Inflammatory macrophage (primary cell): Measurements from ENCODE around the gene IYD.
A peak's percentile ranks its signal among the peaks of the same experiment; 100 is the strongest.

ENCODE experiments used
- DNase-seq, 2 donors: peaks; one replicate each; pipeline ENCODE4 v3.0.0-alpha.2; 2020 to 2022
- total RNA-seq, 18 experiments: gene quantifications; one replicate each; lab custom pipeline; 2026; ENCODE audit warnings: mixed read lengths in 6 of 18, inconsistent platforms in 2 of 18; lab: John Stamatoyannopoulos, UW

Gene IYD, protein sequence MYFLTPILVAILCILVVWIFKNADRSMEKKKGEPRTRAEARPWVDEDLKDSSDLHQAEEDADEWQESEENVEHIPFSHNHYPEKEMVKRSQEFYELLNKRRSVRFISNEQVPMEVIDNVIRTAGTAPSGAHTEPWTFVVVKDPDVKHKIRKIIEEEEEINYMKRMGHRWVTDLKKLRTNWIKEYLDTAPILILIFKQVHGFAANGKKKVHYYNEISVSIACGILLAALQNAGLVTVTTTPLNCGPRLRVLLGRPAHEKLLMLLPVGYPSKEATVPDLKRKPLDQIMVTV
- 0 to 0.31 (median 0) reads per million in 18 experiments for total RNA-seq

DNA sequence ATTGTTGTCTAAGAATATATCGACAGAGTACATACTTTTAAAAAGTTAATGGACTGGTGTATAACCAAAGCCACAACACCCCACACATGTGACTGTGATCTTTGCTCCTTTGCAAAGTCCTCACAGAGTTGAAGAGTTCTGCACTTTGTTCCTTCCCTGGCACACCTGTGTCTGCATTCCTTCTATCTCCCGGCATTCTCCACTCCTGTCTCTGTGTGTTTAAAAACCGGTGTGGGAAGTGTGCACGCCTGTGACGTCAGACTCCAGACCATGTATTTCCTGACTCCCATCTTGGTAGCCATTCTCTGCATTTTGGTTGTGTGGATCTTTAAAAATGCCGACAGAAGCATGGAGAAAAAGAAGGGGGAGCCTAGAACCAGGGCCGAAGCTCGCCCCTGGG, at the start of gene IYD:
TSS of gene IYD (plus strand) at position 251 of the 400 bp plus-strand sequence. CDS start at position 271, 20 bp downstream.
- no peak for DNase-seq

DNA sequence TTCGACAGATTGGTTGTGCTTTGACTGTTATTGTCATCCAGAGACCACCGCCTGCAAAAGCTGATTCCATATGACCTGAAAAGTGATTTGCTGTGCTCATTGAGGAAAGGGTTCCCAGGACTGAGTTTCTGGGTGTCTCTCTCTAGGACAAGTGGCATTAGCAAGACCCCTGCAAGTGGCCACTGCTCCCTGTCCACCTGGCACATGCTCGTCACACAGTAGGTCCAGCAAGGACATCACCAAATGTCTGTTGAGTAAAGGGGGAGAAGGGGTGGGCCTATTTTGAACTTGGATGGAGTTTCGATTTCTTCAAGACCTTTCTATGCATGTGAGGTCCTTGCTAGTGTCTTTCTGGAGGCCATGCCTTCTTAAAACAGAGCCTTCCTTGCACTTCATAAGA, 48.9 kb upstream of the IYD start:
- DNase-seq: no peak

DNA sequence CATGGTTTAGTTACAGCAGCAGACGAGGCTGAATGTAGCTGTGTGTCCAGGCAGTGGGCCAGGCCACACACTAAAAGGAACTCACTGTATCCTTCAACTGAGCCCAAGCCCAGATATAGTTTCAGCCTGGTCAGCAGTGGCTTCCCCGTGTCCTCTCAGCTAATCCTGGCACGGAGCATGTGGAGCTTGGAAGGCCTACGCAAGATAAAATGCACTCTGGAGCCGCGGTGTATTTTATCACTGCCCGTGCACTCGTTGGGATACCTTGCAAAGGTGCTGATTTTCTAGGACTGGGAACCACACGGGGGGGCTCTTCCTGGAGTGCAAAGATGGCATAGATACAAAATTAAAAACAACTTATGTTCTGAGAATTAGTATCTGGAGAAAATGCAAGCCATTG, 48.4 kb upstream of the IYD start:
- DNase-seq: no peak

DNA sequence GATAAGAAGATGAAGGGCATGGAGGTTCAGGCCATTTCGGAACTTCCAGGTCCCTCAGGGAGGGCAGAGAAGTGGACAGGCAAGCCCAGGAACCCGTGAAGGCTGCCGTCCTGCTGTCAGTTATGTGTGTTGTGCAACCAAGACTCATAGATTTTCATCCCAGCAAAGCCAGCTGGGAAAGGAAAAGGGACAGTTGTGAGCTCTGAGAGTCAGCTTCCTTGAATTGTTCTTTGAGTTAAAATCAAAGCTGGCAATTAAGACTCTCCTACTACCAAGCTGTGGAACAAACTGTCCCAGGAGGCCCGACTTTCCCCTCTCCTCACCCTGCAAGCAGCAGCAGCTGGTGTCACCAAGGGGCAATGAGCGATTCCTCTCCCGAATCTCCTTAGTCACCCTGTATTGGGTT, 46.3 kb upstream of the IYD start:
- no peak for DNase-seq

DNA sequence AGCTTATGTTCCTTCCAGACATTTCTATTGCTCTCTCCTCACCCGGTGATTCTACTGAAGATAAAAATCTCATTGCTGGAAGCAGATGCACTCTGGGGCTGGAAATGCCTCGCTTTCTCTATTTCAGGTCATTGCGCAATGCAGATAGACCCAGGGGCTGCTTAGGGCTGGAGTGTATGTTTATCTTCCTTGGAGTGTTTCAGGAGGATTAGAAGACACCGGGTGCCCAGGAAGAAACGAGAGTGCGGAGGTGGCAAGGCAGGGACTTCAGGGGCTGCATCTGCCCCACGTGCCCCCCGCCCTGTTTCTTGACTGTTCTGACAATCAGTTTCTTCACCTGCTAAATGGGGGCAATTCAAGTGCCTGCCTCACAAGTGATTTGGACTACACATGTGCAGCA, 45.6 kb upstream of the IYD start:
- DNase-seq: no peak

DNA sequence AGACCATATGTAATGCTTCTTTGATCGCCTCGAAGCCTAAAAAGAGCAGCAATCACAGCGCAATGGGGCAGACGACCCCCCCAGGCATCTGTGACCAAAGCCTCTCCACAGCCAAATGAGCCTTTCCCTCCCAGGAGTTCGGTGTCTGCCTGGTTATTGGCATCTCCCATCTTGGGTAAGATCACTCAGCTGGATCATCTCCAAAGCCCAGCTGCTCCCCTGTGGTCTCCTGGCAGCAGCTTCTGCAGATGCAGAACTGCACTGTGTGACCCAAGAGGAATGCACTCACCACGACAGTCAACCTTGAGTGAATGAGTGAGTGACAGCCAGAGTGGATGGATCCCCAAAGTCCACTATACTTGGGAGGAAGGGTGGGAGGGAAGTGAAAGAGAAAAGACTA, 44.8 kb upstream of the IYD start:
- no peak for DNase-seq

DNA sequence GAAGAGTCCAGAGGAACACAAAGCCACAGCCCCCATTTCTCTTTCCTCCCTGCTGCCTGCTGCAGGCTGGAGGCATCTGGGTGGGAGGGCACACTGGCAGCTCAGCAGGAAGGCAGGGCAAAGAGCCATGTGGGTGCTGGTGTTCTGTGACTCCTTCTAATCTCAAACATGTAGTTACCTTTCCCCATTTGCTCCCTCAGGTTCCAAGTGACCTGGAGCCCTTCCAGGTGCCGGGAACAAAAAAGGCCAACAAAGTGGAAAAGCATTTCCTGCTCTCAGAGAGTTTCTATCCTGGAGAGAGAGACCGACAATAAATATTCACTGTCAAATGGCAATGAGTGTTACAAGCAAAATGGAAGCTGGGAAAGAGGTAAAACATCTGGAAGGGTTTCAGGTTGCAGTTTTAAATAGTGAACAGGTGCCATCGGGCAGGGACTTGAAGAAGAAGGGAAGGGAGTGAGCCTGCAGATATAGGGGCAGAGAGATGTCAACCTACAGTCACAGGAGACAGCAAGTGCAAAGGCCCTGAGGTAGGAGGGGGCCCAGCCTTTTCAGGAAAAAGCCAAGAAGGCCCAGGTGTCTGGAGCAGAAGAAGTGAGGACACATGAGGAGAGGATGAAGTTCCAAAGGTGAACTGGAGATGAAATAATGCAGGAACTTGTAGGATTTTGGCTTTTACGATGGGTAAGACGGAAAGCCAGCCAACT, 43.6 kb upstream of the IYD start:
- DNase-seq: no peak

DNA sequence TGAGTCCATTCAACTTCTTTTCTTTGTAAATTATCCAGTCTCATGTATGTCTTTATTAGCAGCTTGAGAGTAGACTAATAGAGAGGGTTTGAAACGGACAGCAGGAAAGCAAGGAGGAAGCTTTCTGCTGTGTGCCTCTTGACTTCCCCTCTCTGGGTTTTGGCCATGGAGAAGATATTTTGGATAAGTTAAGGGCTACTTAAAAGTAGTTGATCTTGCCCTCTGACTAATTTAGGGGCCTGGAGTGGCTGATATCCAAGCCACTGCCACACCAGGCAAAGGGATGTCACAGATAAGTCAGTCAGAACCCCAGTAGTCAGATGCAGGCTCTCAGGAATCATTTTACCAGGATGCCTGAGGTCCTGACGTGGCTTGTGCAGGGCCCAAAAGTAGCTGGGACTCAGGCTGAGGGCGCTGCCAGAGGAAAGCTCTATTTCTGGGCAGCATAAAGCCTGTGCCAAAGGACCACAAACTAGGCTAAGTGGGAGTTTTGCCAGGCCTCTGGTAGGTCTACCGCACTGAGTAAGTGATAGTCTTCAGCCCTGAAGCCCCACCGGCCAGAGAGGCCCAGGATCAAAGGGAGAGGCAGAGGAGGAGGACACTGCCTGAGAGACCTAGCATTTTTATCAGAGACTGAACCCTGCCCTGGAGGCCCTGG, 41.6 kb upstream of the IYD start:
- no peak for DNase-seq

DNA sequence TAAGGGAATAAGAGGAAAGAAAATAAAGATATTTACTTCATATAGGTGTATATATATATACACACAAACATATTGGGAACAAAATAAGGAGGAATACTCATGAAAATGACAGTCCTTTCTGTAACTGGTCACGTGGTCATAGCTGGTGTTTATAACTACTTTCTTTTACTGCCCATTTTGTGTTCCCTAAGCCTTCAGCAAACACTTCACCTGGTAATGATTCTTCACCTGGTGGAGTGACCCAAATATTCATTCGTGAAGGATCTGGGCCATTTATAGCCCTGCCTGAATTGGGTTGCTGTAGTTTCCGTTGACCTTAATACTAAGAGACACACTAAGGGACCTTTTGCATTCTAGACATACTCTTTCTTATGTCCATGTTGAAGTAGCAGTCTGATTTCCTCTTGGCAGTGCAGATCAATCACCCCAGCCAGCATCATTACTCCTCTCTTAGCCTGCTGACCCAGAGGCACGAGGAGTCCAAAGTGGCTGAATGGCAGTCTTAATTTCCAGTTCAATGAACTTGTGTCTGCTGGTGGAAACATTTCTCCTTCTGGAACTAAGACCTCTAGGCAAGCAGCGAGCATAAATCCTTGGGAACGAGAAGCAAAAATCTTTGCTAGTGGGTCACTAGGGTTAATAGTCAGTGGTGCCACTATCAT, 39.9 kb upstream of the IYD start:
- DNase-seq: no peak

DNA sequence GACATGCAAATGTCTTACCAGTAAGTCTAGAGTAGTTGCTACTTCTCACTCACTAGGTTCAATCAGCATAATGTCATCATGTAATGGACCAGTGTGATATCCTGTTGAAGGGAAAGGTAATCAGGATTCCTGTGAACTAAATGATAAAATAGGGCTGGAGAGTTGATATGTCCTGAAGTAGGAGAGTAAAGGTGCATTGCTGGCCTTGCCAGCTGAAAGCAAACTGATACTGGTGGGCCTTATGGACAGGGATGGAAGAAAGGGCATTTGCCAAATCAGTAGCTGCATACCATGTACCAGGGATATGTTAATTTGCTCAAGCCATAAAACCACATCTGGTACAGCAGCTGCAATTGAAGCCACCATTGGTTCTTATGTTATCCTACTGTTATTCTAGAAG, 37.5 kb upstream of the IYD start:
- DNase-seq: no peak

DNA sequence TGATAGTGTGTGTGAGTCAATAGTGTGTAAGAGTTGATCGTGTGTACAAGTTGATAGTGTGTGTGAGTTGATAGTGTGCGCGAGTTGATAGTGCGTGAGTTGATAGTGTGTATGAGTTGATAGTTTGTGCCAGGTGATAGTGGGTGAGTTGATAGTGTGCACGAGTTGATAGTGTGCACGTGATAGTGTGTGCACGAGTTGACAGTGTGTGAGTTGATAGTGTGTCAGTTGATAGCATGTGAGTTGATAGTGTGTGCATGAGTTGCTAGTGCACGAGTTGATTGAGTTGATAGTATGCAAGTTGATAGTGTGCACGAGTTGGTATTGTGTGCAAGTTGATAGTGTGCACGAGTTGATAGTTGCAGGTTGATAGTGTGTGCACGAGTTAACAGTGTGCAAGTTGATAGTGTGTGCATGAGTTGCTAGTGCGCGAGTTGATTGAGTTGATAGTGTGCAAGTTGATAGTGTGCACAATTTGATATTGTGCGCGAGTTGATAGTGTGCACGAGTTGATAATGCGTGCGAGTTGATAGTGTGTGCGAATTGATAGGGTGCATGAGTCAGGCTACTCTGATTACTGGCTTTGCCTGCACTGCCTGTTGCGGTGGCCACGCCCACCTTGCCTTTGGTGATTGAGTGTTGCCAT, 35.8 kb upstream of the IYD start:
- DNase-seq: no peak

DNA sequence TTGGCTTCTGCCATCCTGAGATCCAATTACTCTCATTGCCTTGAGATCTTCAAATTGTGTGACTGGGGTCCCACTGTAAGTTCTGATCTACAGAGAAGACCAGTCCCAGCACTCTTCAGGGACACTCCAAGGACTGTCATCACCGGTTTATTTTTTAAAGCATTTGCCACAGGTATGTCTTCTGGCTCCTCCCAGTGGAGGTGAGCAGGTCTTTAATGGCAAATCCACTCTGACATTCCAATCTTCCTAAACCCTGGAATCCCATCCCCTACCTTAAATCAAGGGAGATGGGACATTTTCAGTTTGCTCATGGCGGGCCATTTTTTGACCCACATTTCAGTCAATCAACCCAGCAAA, 35.2 kb upstream of the IYD start:
- no peak for DNase-seq

DNA sequence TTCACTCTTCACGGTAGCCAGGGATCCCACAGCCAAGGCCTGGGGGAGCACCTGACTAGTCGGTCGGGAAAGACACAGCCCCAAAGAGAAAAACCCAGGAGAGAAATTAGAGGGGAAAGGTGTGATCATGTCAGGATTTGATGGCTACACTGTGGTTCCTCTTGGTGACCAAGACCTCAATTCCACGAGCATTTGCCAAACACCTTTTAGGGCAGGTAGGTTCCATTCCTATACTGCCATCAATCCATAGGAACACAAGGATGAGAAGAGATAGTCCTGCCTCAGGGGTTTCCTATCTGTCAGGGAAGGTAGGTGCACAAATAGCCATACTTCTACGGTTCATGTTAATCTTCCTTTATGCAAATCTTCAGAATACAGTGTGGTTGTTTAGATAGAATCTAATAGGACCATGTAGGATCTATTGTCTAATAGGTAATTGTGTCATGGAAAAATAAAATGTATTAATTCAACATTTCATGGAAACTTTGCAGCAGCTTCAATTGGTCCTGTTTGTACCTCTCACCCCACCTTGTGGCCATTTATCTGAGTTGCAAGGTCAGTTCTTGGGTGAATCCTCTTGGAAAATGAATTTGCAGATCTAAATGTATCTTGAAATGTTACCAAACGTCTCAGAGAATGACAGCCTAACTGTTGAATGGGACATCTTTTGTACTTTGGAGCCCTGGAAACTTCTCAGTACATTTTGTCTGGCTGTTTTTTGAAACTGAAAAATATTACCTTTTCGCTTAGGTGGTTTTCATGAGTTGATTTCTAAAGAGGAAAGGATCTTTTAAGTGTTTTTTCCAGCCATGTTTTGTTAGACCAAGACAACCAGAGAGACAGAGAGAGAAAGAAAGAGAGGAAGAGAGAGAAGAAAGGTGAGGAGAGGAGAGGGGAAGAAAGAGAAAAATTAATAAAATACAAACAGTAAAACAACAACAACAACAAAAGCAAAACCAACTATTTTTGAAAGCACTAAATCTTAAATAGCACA, 33.7 kb upstream of the IYD start:
- peak; percentile 67 to 71 for DNase-seq

DNA sequence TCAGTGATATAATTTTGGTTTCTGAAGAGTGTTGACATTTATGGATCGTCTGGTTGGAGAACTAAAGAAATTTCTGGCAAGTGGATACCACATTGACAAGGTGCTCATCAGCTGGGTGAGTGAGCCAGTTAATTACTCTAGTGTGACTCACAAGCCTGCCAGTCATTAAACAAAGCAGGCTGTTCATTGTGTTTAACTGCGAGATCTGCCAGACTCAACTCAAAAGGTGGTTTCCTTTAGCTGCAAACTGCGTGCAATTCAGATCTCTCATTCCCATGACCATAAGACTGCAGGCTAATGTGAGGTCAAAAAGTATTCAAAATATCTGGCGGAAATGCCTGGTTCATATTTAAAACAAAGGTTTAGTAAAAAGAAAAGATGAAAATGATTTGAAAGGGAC, 32.5 kb upstream of the IYD start:
- DNase-seq: no peak

DNA sequence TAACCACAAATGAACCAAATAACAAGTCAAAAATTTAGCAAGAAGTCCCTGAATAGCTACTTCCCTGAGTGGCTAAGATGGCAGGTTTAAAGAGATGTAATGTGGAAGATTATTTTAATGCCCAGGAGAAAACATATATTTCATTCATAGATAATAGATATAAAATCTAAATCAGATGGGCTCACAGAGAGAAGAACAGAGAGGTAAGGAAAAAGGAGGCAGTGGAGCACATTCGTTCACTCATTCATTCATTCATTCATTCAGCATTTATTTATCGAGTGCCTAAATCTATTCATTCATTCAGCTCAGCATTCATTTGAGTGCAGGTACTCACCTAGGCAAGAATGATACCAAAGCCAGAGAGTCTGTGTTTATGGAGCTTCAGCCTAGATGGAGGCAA, 32.1 kb upstream of the IYD start:
- DNase-seq: no peak

DNA sequence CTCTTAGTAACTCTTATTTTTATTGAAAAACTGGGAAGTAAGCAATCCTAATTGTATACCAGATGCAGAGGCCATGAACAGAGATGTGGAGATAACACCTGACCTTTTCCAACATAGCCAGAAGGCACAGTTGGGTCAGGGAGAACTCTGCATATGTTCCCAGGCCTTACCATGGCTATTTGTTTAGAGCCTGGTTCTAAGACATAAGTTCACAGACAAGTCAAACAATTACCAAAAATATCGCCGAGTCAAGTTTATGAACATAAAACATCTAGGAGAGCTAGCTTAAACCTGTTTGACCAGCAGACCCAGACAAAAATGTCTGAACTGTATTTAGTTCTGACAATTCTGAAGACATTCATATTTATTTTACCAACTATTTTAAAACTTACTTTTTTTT, 26.7 kb upstream of the IYD start:
- DNase-seq: no peak

DNA sequence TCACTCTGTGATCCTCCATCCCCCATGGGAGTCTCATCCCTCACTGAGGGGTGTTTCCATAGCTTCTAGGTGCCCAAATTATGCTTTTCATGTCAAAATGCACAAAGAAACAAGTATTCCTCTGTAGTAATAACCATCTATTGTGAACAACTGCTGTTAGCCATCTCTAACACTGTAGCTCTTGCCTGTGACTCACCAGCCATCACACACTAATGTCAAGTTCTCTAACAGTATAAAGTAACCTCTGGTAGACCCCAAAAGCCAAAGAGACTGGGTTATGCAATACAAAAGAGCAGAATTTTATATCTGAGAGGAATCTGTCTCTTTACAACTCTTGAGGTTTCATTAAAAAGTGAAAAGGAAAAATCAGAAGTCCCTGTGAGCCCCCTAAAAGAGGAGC, 25.4 kb upstream of the IYD start:
- no peak for DNase-seq

DNA sequence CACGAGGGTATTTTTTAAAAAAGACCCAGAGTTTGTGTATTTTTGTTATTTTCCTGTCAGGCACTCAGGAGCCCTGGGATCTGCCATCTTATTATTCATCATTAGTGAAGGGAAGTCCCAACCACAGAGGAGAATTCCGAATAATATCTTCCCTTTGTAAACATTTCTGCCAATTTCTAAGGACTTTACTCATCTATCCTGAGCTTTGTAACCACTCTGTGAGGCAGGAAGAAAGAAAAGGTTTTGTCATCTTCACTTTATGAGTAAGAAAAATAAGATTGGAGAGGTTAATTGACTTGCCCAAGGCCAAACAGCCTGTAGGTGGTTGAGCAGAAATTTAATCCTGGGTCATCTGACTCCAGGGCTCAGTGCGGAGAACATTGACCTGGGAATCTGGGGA, 23.0 kb upstream of the IYD start:
- no peak for DNase-seq

DNA sequence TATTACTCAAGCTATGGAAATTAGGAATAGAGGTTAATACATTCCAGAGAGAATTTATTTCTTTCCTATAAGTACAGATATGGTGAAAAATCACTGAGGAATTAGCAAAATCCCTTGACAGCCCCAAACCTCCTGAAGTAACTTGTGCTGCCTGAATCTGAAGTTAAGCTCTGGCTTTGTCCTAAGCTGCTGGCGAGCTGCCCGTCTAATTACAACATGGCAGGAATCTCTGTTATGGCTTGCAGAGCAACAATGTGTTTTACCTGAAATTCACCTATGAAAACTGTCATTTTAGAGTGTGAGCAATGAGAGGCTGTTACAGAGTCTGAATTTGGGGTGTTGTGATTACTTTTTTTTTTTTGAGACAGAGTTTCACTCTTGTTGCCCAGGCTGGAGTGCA, 22.5 kb upstream of the IYD start:
- no peak for DNase-seq

DNA sequence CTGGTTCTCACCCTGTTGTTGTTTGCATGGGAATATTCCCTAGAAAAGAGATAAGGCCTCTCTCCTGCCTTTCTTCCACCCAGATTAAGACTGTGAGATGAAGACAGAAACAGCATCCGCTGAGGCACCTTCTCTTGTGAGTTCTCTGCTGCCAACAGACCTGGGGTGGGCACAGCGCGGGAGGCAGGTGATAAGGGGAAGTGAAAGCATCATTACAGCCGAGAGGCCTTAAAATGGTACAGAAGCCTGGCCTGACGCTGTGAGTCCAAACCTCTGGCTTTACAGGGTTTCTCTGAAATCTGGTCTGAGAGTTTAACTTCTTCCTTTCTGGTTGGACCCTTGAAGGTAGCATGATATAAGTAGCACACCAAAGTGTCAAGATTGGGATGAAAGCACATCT, 21.0 kb upstream of the IYD start:
- no peak for DNase-seq

DNA sequence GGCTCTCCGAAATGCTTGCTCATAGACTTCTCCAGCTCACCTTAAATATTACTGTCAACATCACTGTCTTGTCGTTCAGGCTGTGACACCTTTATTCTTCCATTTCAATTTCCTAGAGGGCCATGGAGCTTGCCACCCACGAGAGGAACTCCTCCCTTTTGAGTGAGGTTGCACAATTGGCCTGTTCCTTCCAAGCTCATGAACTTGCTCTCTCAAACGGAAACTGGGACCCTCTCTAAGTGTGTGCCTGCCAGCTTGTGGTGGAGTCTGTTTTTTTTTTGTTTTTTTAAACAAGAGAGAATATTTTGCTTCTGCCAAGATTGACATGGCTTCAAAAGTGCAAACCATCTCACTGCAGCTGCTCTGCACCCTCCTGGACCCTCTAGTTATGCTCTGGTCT, 19.3 kb upstream of the IYD start:
- peak; percentile 7 to 19 for DNase-seq
